Panc1 (cell line): Measurements from ENCODE around the gene ADARB1.

Source experiments
- CTCF ChIP-seq: fragments of 450-650 bp; IDR thresholded peaks from 2 replicates; pipeline ENCODE4 v1.5.1; 2017; ENCODE audit warnings: mild to moderate bottlenecking
- POLR2AphosphoS5 ChIP-seq: IDR thresholded peaks from 2 replicates; pipeline ENCODE4 v1.6.1; 2012; ENCODE audit warnings: mild to moderate bottlenecking, low read depth, low read length, moderate library complexity
- SIN3A ChIP-seq: IDR thresholded peaks from 2 replicates; pipeline ENCODE4 v1.6.1; 2012; ENCODE audit warnings: low read depth, mild to moderate bottlenecking, low read length, moderate library complexity, borderline replicate concordance; ENCODE audit not compliant: insufficient read depth
- TF ChIP-seq, protein P1 (sequence below), 2 experiments: IDR thresholded peaks; 2 replicates each; pipeline ENCODE4 v1.6.1; 2011 to 2012; ENCODE audit warnings: low read depth in 2 of 2, control low read depth in 1 of 2, low read length in 1 of 2, mild to moderate bottlenecking in 1 of 2, moderate library complexity in 1 of 2; ENCODE audit not compliant: insufficient read depth in 1 of 2

DNA sequence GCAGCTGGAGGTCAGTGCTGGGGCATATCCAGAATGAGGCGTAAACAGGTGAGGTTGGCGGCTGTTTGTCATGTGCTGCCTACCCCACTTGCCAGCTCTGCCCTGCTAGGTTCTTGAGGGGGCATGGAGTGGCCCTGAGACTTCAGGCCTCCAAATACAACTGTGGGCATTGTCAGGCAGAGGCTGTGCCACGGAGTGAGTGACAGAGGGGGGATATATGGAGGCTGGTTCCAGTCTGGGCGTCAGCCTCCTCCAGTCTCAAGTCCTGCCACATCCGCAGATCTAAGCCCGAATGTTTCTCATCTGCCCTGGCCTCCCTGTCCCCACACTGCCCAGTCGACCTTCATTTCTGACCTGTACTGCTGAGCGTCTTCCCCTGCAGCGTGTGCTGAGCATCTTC, 128.0 kb downstream of the ADARB1 start:
- TF ChIP-seq CTCF (no peak), POLR2AphosphoS5 (no peak), SIN3A (no peak)
- TF ChIP-seq, protein P1, sequence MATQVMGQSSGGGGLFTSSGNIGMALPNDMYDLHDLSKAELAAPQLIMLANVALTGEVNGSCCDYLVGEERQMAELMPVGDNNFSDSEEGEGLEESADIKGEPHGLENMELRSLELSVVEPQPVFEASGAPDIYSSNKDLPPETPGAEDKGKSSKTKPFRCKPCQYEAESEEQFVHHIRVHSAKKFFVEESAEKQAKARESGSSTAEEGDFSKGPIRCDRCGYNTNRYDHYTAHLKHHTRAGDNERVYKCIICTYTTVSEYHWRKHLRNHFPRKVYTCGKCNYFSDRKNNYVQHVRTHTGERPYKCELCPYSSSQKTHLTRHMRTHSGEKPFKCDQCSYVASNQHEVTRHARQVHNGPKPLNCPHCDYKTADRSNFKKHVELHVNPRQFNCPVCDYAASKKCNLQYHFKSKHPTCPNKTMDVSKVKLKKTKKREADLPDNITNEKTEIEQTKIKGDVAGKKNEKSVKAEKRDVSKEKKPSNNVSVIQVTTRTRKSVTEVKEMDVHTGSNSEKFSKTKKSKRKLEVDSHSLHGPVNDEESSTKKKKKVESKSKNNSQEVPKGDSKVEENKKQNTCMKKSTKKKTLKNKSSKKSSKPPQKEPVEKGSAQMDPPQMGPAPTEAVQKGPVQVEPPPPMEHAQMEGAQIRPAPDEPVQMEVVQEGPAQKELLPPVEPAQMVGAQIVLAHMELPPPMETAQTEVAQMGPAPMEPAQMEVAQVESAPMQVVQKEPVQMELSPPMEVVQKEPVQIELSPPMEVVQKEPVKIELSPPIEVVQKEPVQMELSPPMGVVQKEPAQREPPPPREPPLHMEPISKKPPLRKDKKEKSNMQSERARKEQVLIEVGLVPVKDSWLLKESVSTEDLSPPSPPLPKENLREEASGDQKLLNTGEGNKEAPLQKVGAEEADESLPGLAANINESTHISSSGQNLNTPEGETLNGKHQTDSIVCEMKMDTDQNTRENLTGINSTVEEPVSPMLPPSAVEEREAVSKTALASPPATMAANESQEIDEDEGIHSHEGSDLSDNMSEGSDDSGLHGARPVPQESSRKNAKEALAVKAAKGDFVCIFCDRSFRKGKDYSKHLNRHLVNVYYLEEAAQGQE (IDR thresholded peaks at IDR 0.05; ENCODE audit: insufficient read depth in 1 of 2, low read depth in 2 of 2, low read length in 1 of 2) = no peak
